ENCODE results near the gene CYBC1. TPM values are rescaled to one million over a fixed set of nuclear protein-coding genes. Genes with fewer than 3 reads are reported as not detected.

The CYBC1 gene
- total RNA-seq, 1 experiment from 2014 or later, result 95.4 TPM

GRCh38 chr17:82461827-82462524, 11.4 kb upstream of the CYBC1 start:
- no peak for ATAC-seq
- Histone ChIP-seq H3K4me2 (ENCODE audit: low read length) (no peak overlapping the region), H3K36me3 (ENCODE audit: control insufficient read depth in 1 of 2, insufficient read depth in 2 of 2, low read length in 2 of 2) (peaks cover 14 to 34% of the 10 kb centered on the region in 2 experiments; a peak in 3 of 4 replicates), H3K4me3 (replicated peaks in 1 of 2; ENCODE audit: low read depth in 1 of 2, low read length in 2 of 2) (no peak overlapping the region), H4K20me1 (ENCODE audit: insufficient read depth) (no peaks in the 10 kb centered on the region), H3K9me3 (ENCODE audit: control insufficient read depth in 1 of 2, insufficient read depth in 1 of 2, low read depth in 1 of 2, low read length in 2 of 2) (no peaks in the 10 kb centered on the region), H3K9ac (ENCODE audit: low read length) (no peak overlapping the region), H3K4me1 (ENCODE audit: control insufficient read depth in 1 of 2, insufficient read depth in 2 of 2, low read length in 2 of 2) (peaks cover 8 to 18% of the 10 kb centered on the region in 2 experiments; a peak in 3 of 4 replicates), H3K27ac (ENCODE audit: low read depth, low read length) (no peak overlapping the region), H3K79me2 (ENCODE audit: insufficient read depth, low read length) (peaks cover 5% of the 10 kb centered on the region; the same call in 1 of the 2 replicates), H3K27me3 (ENCODE audit: insufficient read depth, low read length) (no peaks in the 10 kb centered on the region), H2AFZ (ENCODE audit: low read depth, low read length, poor library complexity, severe bottlenecking) (no peak overlapping the region), H3K9me2 (ENCODE audit: insufficient read depth) (no peaks in the 10 kb centered on the region)
- no TSS peak for BruUV-seq (replicated peaks)
- intact Hi-C loops (cut with micrococcal nuclease), result no loop called here
- TF ChIP-seq POLR2AphosphoS5 (IDR thresholded peaks at IDR 0.05; ENCODE audit: low read depth, low read length), result no peak
- no peak for TF ChIP-seq SRF (IDR thresholded peaks at IDR 0.05; ENCODE audit: low read depth)
- no peak for TF ChIP-seq CTCF (IDR thresholded peaks at IDR 0.05 in 2 of 3, conservative IDR thresholded peaks at IDR 0.05 in 1 of 3; ENCODE audit: borderline replicate concordance in 1 of 3, insufficient read depth in 1 of 3, low read depth in 2 of 3, low read length in 2 of 3)
- no peak for TF ChIP-seq ZBTB33 (IDR thresholded peaks at IDR 0.05; ENCODE audit: extremely low read depth, insufficient replicate concordance, low read length)
- TF ChIP-seq TCF7L2 (IDR thresholded peaks at IDR 0.05; ENCODE audit: borderline replicate concordance, extremely low read depth, insufficient read depth, insufficient read length), result no peak
- TF ChIP-seq FOSL1 (IDR thresholded peaks at IDR 0.05; ENCODE audit: low read depth), result no peak
- no peak for TF ChIP-seq ELF1 (IDR thresholded peaks at IDR 0.05; ENCODE audit: borderline replicate concordance, low read depth)
- no peak for TF ChIP-seq POLR2A (IDR thresholded peaks at IDR 0.05; ENCODE audit: borderline replicate concordance, extremely low read depth, insufficient read depth, insufficient read length)
- TF ChIP-seq EZH2phosphoT487 (IDR thresholded peaks at IDR 0.05; ENCODE audit: borderline replicate concordance), result no peak
- no peak for TF ChIP-seq ZFX (IDR thresholded peaks at IDR 0.05)
- no peak for TF ChIP-seq CBX3 (IDR thresholded peaks at IDR 0.05; ENCODE audit: low read depth)
- no peak for TF ChIP-seq RAD21 (IDR thresholded peaks at IDR 0.05; ENCODE audit: low read depth)
- TF ChIP-seq EGR1 (IDR thresholded peaks at IDR 0.05; ENCODE audit: low read depth), result no peak
- no peak for TF ChIP-seq SP1 (IDR thresholded peaks at IDR 0.05; ENCODE audit: low read depth)
- no peak for TF ChIP-seq REST (IDR thresholded peaks at IDR 0.05; ENCODE audit: low read depth)
- RAD21 ChIA-PET (ENCODE audit: low non-redundant PET in 1 of 2, low total read pairs in 2 of 2, uncharacterized antibody in 2 of 2, unreplicated experiment in 2 of 2), result no interaction called here
- POLR2A ChIA-PET, result no interaction called here
- CTCF ChIA-PET, result no interaction called here
- no peak for DNase-seq (ENCODE audit: low read depth, low spot score)

All from HCT116 (cell line).